Hepatocyte (in vitro differentiated cells): ENCODE results near the gene PCDHGA6. TPM values are rescaled to one million over a fixed set of nuclear protein-coding genes. Genes with fewer than 3 reads are reported as not detected.
"Not testable (repeated sequence)": the region's sequence is repeated elsewhere in the genome, so short reads cannot be mapped to it uniquely, and the experiment has no call there.

ENCODE experiments used
- DNase-seq: peaks from one replicate; pipeline ENCODE4 v3.0.0-alpha.2; 2016; ENCODE audit warnings: low spot score
- H2AFZ ChIP-seq: fragments of 200-600 bp; sonication (generic); 2 replicates; pipeline ENCODE4 v1.6.0; 2016; ENCODE audit warnings: antibody characterized with exemption, mild to moderate bottlenecking
- H3K27ac ChIP-seq: fragments of 200-600 bp; sonication (generic); 2 replicates; pipeline ENCODE4 v1.5.1; 2016; ENCODE audit warnings: mild to moderate bottlenecking
- H3K27me3 ChIP-seq: fragments of 200-600 bp; sonication (generic); 2 replicates; pipeline ENCODE4 v1.6.1; 2016
- H3K36me3 ChIP-seq: fragments of 200-600 bp; sonication (generic); replicated peaks from 2 replicates; pipeline ENCODE4 v1.5.1; 2016; ENCODE audit warnings: low read depth; ENCODE audit not compliant: insufficient read depth
- H3K4me1 ChIP-seq: fragments of 200-600 bp; sonication (generic); 2 replicates; pipeline ENCODE4 v1.5.1; 2016; ENCODE audit warnings: mild to moderate bottlenecking, moderate library complexity; ENCODE audit not compliant: insufficient read depth
- H3K4me2 ChIP-seq: fragments of 200-600 bp; sonication (generic); 2 replicates; pipeline ENCODE4 v1.6.0; 2016
- H3K4me3 ChIP-seq: fragments of 200-600 bp; sonication (generic); 2 replicates; pipeline ENCODE4 v1.5.1; 2016; ENCODE audit warnings: mild to moderate bottlenecking
- H3K79me2 ChIP-seq: fragments of 200-600 bp; sonication (generic); 2 replicates; pipeline ENCODE4 v1.6.0; 2017; ENCODE audit warnings: mild to moderate bottlenecking
- H3K9me2 ChIP-seq: fragments of 200-600 bp; sonication (generic); replicated peaks from 2 replicates; pipeline ENCODE4 v1.6.0; 2017; ENCODE audit warnings: mild to moderate bottlenecking; ENCODE audit not compliant: insufficient read depth
- H3K9me3 ChIP-seq: fragments of 200-600 bp; sonication (generic); 2 replicates; pipeline ENCODE4 v1.5.1; 2016; ENCODE audit warnings: low read depth, mild to moderate bottlenecking
- H4K20me1 ChIP-seq: fragments of 200-600 bp; sonication (generic); 2 replicates; pipeline ENCODE4 v1.6.0; 2016; ENCODE audit warnings: mild to moderate bottlenecking; ENCODE audit not compliant: insufficient read depth, poor library complexity, severe bottlenecking
- CTCF ChIP-seq: fragments of 200-600 bp; sonication (generic); IDR thresholded peaks from 2 replicates; pipeline ENCODE4 v1.5.1; 2016; ENCODE audit warnings: antibody characterized with exemption, mild to moderate bottlenecking; ENCODE audit not compliant: poor library complexity
- EZH2 ChIP-seq: fragments of 200-600 bp; sonication (generic); IDR thresholded peaks from 2 replicates; pipeline ENCODE4 v1.6.1; 2016; ENCODE audit warnings: antibody characterized with exemption, mild to moderate bottlenecking, borderline replicate concordance
- EZH2phosphoT487 ChIP-seq: fragments of 200-600 bp; sonication (generic); IDR thresholded peaks from one replicate; pipeline ENCODE4 v1.6.1; 2018; ENCODE audit warnings: antibody characterized with exemption, mild to moderate bottlenecking, low read depth, moderate library complexity; ENCODE audit not compliant: unreplicated experiment, severe bottlenecking
- WGBS: methylation state at CpG from one replicate; pipeline ENCODE4 v1.1.6; 2016; ENCODE audit warnings: low lambda C conversion rate; ENCODE audit errors: missing lambda C conversion rate; 5-methylcytosine and 5-hydroxymethylcytosine counted together
- polyA plus RNA-seq: library from polyadenylated mRNA; unstranded; fragments of >200 nt; fragmentation: Nextera tagmentation; extraction: Ambion mirVana; gene quantifications from 2 replicates; pipeline ENCODE4 v1.2.1, GENCODE V29; 2016
- total RNA-seq: library from RNA; depleted of rRNA; stranded (reverse); fragments of >200 nt; gene quantifications from 2 replicates; pipeline ENCODE4 v1.2.3, GENCODE V29; 2014

Gene PCDHGA6
- total and polyA plus RNA-seq, 2 experiments from 2014 or later, result 0.11 TPM; not detected in 1

- not testable (repeated sequence) for H4K20me1 ChIP-seq, H3K36me3 ChIP-seq, H3K9me2 ChIP-seq, H3K4me1 ChIP-seq, H2AFZ ChIP-seq, H3K27me3 ChIP-seq, H3K79me2 ChIP-seq
- Histone ChIP-seq H3K4me3 (peak within 1 kb of the TSS; percentile 22), H3K27ac (peak within 1 kb of the TSS; percentile 21), H3K4me2 (peak within 1 kb of the TSS; percentile 66), H3K9me3 (peaks cover 55% of the 10 kb centered on the region)
- WGBS, result 7% methylated on average over 45 of the region's 47 CpGs
- DNase-seq, result peak; percentile 83
- TF ChIP-seq CTCF, result peak; percentile 67
Measured at GRCh38 chr5:141417494-141418172, 43.9 kb downstream of the PCDHGA6 start, which contains the start of gene PCDHGB7. Gene PCDHGB7, plus strand, starts transcription at chr5:141417677. Its CDS starts 183 bp downstream, at chr5:141417860.

GRCh38 chr5:141419074-141419880 lies 45.6 kb downstream of the PCDHGA6 start:
- DNase-seq, result no peak
- H3K27me3 ChIP-seq, result no peaks in the 10 kb centered on the region
- H3K36me3 ChIP-seq, result peaks cover 8% of the 10 kb centered on the region
- H3K4me1 ChIP-seq, result no peaks in the 10 kb centered on the region
- H3K9me3 ChIP-seq, result peaks cover 63% of the 10 kb centered on the region
- H3K9me2 ChIP-seq, result no peaks in the 10 kb centered on the region
- H3K27ac ChIP-seq, result no peak overlapping the region
- no peak overlapping the region for H3K4me2 ChIP-seq
- no peaks in the 10 kb centered on the region for H4K20me1 ChIP-seq
- no peak overlapping the region for H2AFZ ChIP-seq
- WGBS, result over 99% methylated on average over 72 of the region's 74 CpGs
- peaks cover 10% of the 10 kb centered on the region for H3K79me2 ChIP-seq
- no peak for TF ChIP-seq EZH2
- no peak for TF ChIP-seq CTCF
- no peak for TF ChIP-seq EZH2phosphoT487
- no peak overlapping the region for H3K4me3 ChIP-seq

- Histone ChIP-seq H3K27ac (no peak within 1 kb of the TSS), H3K9me3 (peaks cover 74% of the 10 kb centered on the region), H3K36me3 (peaks cover 14% of the 10 kb centered on the region), H3K4me2 (peak within 1 kb of the TSS; percentile 60), H3K27me3 (no peaks in the 10 kb centered on the region), H2AFZ (no peak within 1 kb of the TSS), H3K79me2 (peaks cover 13% of the 10 kb centered on the region), H4K20me1 (no peaks in the 10 kb centered on the region), H3K4me1 (no peaks in the 10 kb centered on the region), H3K9me2 (no peaks in the 10 kb centered on the region), H3K4me3 (peak within 1 kb of the TSS; percentile 29)
- TF ChIP-seq EZH2phosphoT487 (no peak), EZH2 (no peak), CTCF (peak; percentile 32)
- peak; percentile 52 for DNase-seq
- WGBS, result 51% methylated on average over 42 of the region's 42 CpGs
Measured at GRCh38 chr5:141420855-141421488, 47.3 kb downstream of the PCDHGA6 start, which contains the start of gene PCDHGA11. Gene PCDHGA11, plus strand, starts transcription at chr5:141421051. Its CDS starts 177 bp downstream, at chr5:141421228.
